ENCODE data around the gene STOML2. TPM values are rescaled to one million over a fixed set of nuclear protein-coding genes. Genes with fewer than 3 reads are reported as not detected.
A peak's percentile ranks its signal among the peaks of the same experiment; 100 is the strongest.

STOML2 gene
- total RNA-seq, 4 donors from 2014 or later = 117 to 168 (median 158) TPM

DNA sequence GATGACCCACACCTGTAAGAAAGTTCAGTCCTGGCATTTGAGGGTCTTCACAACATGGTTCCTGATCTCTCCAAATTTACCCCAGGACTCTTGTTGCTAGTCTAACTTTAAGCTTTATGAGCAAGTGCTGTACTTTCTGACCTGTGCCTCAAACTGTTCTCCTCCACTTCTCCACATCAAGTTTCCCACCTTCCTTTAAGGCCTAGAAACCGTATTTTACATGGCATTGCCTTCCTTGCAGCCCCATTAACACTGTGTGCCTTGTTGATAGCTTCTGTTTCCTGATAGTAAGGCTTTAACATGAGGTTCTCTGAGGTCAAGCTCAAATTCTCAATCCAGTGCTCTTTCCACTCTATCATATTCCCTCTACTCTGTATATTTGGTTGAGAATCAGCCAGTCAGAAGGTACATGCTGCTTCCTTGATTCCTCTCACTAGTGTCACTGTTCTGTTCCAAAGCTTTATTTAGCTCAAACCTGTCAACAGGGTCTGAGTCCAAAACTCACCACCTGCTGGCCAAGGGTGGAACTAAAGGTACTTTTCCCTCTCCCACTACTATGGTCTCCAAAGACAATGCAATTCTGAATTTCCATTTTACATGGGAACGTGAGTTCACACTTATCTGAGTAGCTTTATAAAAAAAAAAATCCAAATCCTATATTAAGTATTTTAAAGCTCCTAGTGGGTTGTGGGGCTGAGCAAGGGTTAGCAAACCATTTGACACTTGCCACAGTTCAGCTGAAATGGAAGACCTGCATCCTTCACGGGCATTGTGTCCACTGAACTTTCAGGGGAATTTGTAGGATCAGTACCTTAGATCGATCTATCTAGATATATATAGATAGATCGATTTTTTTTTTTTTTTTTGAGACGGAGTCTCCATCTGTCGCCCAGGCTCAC, 51.6 kb downstream of the STOML2 start:
- DNase-seq (peak; percentile 52 to 66), ATAC-seq (peak; percentile 98 to 99)
- no peak for TF ChIP-seq POLR2A (IDR thresholded peaks at IDR 0.05)
- TF ChIP-seq, protein P1, sequence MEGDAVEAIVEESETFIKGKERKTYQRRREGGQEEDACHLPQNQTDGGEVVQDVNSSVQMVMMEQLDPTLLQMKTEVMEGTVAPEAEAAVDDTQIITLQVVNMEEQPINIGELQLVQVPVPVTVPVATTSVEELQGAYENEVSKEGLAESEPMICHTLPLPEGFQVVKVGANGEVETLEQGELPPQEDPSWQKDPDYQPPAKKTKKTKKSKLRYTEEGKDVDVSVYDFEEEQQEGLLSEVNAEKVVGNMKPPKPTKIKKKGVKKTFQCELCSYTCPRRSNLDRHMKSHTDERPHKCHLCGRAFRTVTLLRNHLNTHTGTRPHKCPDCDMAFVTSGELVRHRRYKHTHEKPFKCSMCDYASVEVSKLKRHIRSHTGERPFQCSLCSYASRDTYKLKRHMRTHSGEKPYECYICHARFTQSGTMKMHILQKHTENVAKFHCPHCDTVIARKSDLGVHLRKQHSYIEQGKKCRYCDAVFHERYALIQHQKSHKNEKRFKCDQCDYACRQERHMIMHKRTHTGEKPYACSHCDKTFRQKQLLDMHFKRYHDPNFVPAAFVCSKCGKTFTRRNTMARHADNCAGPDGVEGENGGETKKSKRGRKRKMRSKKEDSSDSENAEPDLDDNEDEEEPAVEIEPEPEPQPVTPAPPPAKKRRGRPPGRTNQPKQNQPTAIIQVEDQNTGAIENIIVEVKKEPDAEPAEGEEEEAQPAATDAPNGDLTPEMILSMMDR (IDR thresholded peaks at IDR 0.05 in 4 of 5, conservative IDR thresholded peaks at IDR 0.05 in 1 of 5) = peak; percentile 76 to 85 (median 82)
- intact Hi-C loops (cut with DNase I; ENCODE audit: low total_unique reads) = loop anchor here (1.0 kb wide), 1 partner anchor 152 kb away; no protein-coding TSS in a partner anchor
- peak overlapping the region; percentile 74 to 91 (median 82) for H3K27ac ChIP-seq
- no peak overlapping the region for H3K4me3 ChIP-seq
- no peaks in the 10 kb centered on the region for H3K9me3 ChIP-seq
- in situ Hi-C loops (cut with MboI; ENCODE audit: low sequenced_read_pairs in 4 of 4) = loop anchor here in 1 of 4 donors (10.0 kb wide), 1 partner anchor 147 kb away; no protein-coding TSS in a partner anchor
- peaks cover 4 to 64% of the 10 kb centered on the region in 2 donors for H3K36me3 ChIP-seq
- H3K4me1 ChIP-seq = peaks cover 6 to 10% of the 10 kb centered on the region in 2 donors
- no peaks in the 10 kb centered on the region for H3K27me3 ChIP-seq

Other genes with a start within 250 kb of the STOML2 start
- under 1 TPM in 1 of 4 donors, not detected in 3; 0.04 TPM for gene PHF24, start 144.8 kb downstream of the STOML2 start, total RNA-seq
- gene DNAJB5, start 113.4 kb downstream of the STOML2 start, total RNA-seq = 100 to 1,000 TPM in 3 of 4 donors, 10 to 100 TPM in 1; 75.3 to 187 (median 128) TPM
- gene VCP, start 30.5 kb downstream of the STOML2 start, total RNA-seq = 100 to 1,000 TPM; 265 to 354 (median 342) TPM
- 10 to 100 TPM in 1 of 4 donors, 1 to 10 TPM in 3; 1.8 to 15.7 (median 3.4) TPM for gene FANCG, start 23.2 kb downstream of the STOML2 start, total RNA-seq
- gene PIGO, start 6.5 kb downstream of the STOML2 start, total RNA-seq = 10 to 100 TPM in 1 of 4 donors, 1 to 10 TPM in 3; 6.6 to 12.3 (median 7.3) TPM
- 10 to 100 TPM; 13.0 to 28.9 (median 24.2) TPM for gene ATOSB, start 12.7 kb upstream of the STOML2 start, total RNA-seq
- gene UNC13B, start 58.9 kb upstream of the STOML2 start, total RNA-seq = 10 to 100 TPM in 2 of 4 donors, 1 to 10 TPM in 2; 7.5 to 17.5 (median 13.1) TPM

Measured in gastrocnemius medialis (tissue), 4 donors.